HepG2 (cell line): ENCODE measurements around the gene SERHL2. TPM values are rescaled to one million over a fixed set of nuclear protein-coding genes. Genes with fewer than 3 reads are reported as not detected.

Experiments
- BORCS8-MEF2B ChIP-seq: sonication (generic); formaldehyde crosslinking; IDR thresholded peaks from 2 replicates; pipeline ENCODE4 v1.8.0; 2022; ENCODE audit warnings: mild to moderate bottlenecking, missing genetic modification reagents
- EED ChIP-seq: sonication (generic); formaldehyde crosslinking; IDR thresholded peaks from 2 replicates; pipeline ENCODE4 v1.5.0; 2020; ENCODE audit warnings: mild to moderate bottlenecking, missing genetic modification reagents
- HES4 ChIP-seq: sonication (generic); formaldehyde crosslinking; IDR thresholded peaks from 2 replicates; pipeline ENCODE4 v1.9.0; 2021; ENCODE audit warnings: mild to moderate bottlenecking, missing genetic modification reagents, borderline replicate concordance
- ISL2 ChIP-seq: sonication (generic); formaldehyde crosslinking; IDR thresholded peaks from 2 replicates; pipeline ENCODE4 v1.5.0; 2020; ENCODE audit warnings: missing genetic modification reagents
- MATR3 ChIP-seq: sonication (generic); formaldehyde crosslinking; IDR thresholded peaks from 2 replicates; pipeline ENCODE4 v1.4.0; 2020; ENCODE audit warnings: missing genetic modification reagents
- MED1 ChIP-seq: sonication (generic); formaldehyde crosslinking; IDR thresholded peaks from 2 replicates; pipeline ENCODE4 v1.4.0; 2020; ENCODE audit warnings: missing genetic modification reagents
- NFKBIZ ChIP-seq: IDR thresholded peaks from 2 replicates; pipeline ENCODE4 v1.6.1; 2018; ENCODE audit warnings: missing genetic modification reagents, missing compliant biosample characterization
- RFX1 ChIP-seq: fragments of 450-650 bp; IDR thresholded peaks from 2 replicates; pipeline ENCODE4 v1.6.1; 2017
- RNF2 ChIP-seq: fragments of 450-650 bp; conservative IDR thresholded peaks from 2 replicates; pipeline ENCODE4 v1.6.1; 2016; ENCODE audit warnings: low read depth
- SIN3A ChIP-seq: IDR thresholded peaks from 2 replicates; pipeline ENCODE4 v1.6.1; 2011; ENCODE audit warnings: low read depth, mild to moderate bottlenecking, control low read depth, low read length, borderline replicate concordance
- WIZ ChIP-seq: sonication (generic); formaldehyde crosslinking; IDR thresholded peaks from 2 replicates; pipeline ENCODE4 v1.5.1; 2020; ENCODE audit warnings: mild to moderate bottlenecking, missing genetic modification reagents
- XRCC5 ChIP-seq: fragments of 200-400 bp; formaldehyde crosslinking; optimal IDR thresholded peaks from 2 replicates; pipeline ENCODE3; 2017; ENCODE audit warnings: mild to moderate bottlenecking, low read length
- ZNF17 ChIP-seq: sonication (generic); formaldehyde crosslinking; IDR thresholded peaks from 2 replicates; pipeline ENCODE4 v1.5.0; 2020; ENCODE audit warnings: mild to moderate bottlenecking, missing genetic modification reagents
- ZNF281 ChIP-seq: sonication (generic); formaldehyde crosslinking; IDR thresholded peaks from 2 replicates; pipeline ENCODE4 v1.4.0; 2020; ENCODE audit warnings: missing genetic modification reagents, borderline replicate concordance
- ZNF30 ChIP-seq: sonication (generic); formaldehyde crosslinking; IDR thresholded peaks from 2 replicates; pipeline ENCODE4 v1.5.0; 2020; ENCODE audit warnings: mild to moderate bottlenecking, missing genetic modification reagents
- ZNF33B ChIP-seq: sonication (generic); formaldehyde crosslinking; IDR thresholded peaks from 2 replicates; pipeline ENCODE4 v1.5.1; 2020; ENCODE audit warnings: mild to moderate bottlenecking, missing genetic modification reagents
- ZNF484 ChIP-seq: sonication (generic); formaldehyde crosslinking; IDR thresholded peaks from 2 replicates; pipeline ENCODE4 v1.5.1; 2020; ENCODE audit warnings: mild to moderate bottlenecking, low read depth, missing genetic modification reagents, borderline replicate concordance
- ZNF543 ChIP-seq: sonication (generic); formaldehyde crosslinking; IDR thresholded peaks from 2 replicates; pipeline ENCODE4 v1.4.0; 2020; ENCODE audit warnings: mild to moderate bottlenecking, missing genetic modification reagents
- polyA plus RNA-seq, 8 experiments: library from polyadenylated mRNA; depleted of rRNA in 3 of 8; stranded (reverse) in 7 of 8; unstranded in 1 of 8; fragments of >200 nt; fragmentation: Illumina TruSeq in 4 of 8; extraction: Trizol in 4 of 8; gene quantifications; 2 replicates each; pipeline versions ENCODE4 v1.2.1 to v1.2.3, GENCODE V29; 2011 to 2016; ENCODE audit warnings: low read depth in 4 of 8, missing spikeins in 1 of 8, mixed read lengths in 1 of 8; ENCODE audit not compliant: insufficient read depth in 1 of 8
- total RNA-seq, 5 experiments: library from RNA; depleted of rRNA; stranded (reverse); fragments of >200 nt; fragmentation: Illumina TruSeq; extraction: Trizol; gene quantifications; 2 replicates each; pipeline ENCODE4 v1.2.3, GENCODE V29; 2016; ENCODE audit warnings: low read depth in 1 of 5
- TF ChIP-seq, protein P1 (sequence below), 2 experiments: sonication (generic) in 1 of 2; formaldehyde crosslinking in 1 of 2; IDR thresholded peaks; 2 replicates each; pipeline versions ENCODE4 v1.6.1 to v1.9.0; 2014 to 2022; ENCODE audit warnings: antibody characterized with exemption in 1 of 2, borderline replicate concordance in 1 of 2, inconsistent platforms in 1 of 2, low read depth in 1 of 2, missing genetic modification reagents in 1 of 2
- TF ChIP-seq, protein P2 (sequence below): sonication (generic); formaldehyde crosslinking; IDR thresholded peaks from 2 replicates; pipeline ENCODE4 v1.8.0; 2022; ENCODE audit warnings: mild to moderate bottlenecking, missing genetic modification reagents; ENCODE audit not compliant: insufficient replicate concordance

Gene SERHL2
- total and polyA plus RNA-seq, 2 of the 13 experiments (the other 11 are each of a cell fraction or from before 2014, with no cell fraction given), result 1.0 to 1.8 TPM

DNA sequence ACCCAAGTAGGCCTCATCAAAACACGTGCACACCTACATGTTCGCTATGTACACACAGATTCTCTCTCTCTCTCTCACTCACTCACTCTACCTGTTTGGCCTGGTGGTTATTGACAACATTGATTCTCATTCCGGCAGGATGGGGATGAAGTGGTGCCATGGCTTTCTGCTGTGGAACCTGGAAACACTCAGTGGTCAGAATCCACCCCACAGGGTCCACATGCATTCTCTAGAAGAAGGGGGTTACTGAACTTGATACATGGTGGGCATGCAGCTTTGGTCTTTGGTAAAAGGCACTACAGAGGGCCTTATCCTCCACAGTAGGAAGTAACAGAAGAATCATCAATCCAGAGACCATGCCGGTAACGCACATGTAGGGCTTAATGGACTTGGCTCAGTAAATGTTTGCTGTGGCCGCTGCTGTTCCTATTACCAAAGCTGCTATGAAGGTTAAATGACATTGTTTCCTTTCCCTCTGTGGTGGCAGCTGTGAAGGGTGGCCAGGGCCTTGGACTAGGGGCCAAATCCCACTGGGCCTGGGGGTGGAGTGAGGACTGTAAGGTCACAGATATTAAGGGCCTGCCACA is 48.2 kb downstream of the SERHL2 start (continued):
- no peak; the same call in 1 of the 2 replicates for TF ChIP-seq ZNF33B (CRISPR knock-in tag)
- no peak for TF ChIP-seq ZNF543 (CRISPR knock-in tag)
- peak; percentile 83 for TF ChIP-seq MED1 (CRISPR knock-in tag)
- no peak for TF ChIP-seq HES4
- TF ChIP-seq RNF2, result no peak
- TF ChIP-seq ZNF30, result no peak
- TF ChIP-seq MATR3 (CRISPR knock-in tag), result no peak
- no peak for TF ChIP-seq RFX1
- no peak for TF ChIP-seq ZNF17
- no peak for TF ChIP-seq NFKBIZ (CRISPR knock-in tag)
- TF ChIP-seq WIZ (CRISPR knock-in tag), result 0 out of 2 replicates have a peak, but pooled peaks have one; percentile 10
- no peak for TF ChIP-seq ZNF484 (CRISPR knock-in tag)
- TF ChIP-seq SIN3A, result no peak
- TF ChIP-seq ZNF281, result peak; percentile 71; the same call in 1 of the 2 replicates
- TF ChIP-seq BORCS8-MEF2B (CRISPR knock-in tag), result no peak
- TF ChIP-seq ISL2, result 0 out of 2 replicates have a peak, but pooled peaks have one; percentile 25
- TF ChIP-seq EED (CRISPR knock-in tag), result no peak
- TF ChIP-seq, protein P1, sequence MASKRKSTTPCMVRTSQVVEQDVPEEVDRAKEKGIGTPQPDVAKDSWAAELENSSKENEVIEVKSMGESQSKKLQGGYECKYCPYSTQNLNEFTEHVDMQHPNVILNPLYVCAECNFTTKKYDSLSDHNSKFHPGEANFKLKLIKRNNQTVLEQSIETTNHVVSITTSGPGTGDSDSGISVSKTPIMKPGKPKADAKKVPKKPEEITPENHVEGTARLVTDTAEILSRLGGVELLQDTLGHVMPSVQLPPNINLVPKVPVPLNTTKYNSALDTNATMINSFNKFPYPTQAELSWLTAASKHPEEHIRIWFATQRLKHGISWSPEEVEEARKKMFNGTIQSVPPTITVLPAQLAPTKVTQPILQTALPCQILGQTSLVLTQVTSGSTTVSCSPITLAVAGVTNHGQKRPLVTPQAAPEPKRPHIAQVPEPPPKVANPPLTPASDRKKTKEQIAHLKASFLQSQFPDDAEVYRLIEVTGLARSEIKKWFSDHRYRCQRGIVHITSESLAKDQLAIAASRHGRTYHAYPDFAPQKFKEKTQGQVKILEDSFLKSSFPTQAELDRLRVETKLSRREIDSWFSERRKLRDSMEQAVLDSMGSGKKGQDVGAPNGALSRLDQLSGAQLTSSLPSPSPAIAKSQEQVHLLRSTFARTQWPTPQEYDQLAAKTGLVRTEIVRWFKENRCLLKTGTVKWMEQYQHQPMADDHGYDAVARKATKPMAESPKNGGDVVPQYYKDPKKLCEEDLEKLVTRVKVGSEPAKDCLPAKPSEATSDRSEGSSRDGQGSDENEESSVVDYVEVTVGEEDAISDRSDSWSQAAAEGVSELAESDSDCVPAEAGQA (IDR thresholded peaks at IDR 0.05; ENCODE audit: low read depth), result no peak
- TF ChIP-seq, protein P1 (CRISPR knock-in tag; IDR thresholded peaks at IDR 0.05; ENCODE audit: borderline replicate concordance), result no peak
- no peak for TF ChIP-seq XRCC5
- TF ChIP-seq, protein P2, sequence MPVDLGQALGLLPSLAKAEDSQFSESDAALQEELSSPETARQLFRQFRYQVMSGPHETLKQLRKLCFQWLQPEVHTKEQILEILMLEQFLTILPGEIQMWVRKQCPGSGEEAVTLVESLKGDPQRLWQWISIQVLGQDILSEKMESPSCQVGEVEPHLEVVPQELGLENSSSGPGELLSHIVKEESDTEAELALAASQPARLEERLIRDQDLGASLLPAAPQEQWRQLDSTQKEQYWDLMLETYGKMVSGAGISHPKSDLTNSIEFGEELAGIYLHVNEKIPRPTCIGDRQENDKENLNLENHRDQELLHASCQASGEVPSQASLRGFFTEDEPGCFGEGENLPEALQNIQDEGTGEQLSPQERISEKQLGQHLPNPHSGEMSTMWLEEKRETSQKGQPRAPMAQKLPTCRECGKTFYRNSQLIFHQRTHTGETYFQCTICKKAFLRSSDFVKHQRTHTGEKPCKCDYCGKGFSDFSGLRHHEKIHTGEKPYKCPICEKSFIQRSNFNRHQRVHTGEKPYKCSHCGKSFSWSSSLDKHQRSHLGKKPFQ, result peak; percentile 25
